Measurements from ENCODE around the gene OR6B1.
"Not testable (repeated sequence)": the region's sequence is repeated elsewhere in the genome, so short reads cannot be mapped to it uniquely, and the experiment has no call there.

The OR6B1 gene

GRCh38 chr7:144036302-144036885 is 36.3 kb downstream of the OR6B1 start:
- DNase-seq (ENCODE audit: insufficient read length, low spot score): no peak
- no peak for FAIRE-seq

DNA sequence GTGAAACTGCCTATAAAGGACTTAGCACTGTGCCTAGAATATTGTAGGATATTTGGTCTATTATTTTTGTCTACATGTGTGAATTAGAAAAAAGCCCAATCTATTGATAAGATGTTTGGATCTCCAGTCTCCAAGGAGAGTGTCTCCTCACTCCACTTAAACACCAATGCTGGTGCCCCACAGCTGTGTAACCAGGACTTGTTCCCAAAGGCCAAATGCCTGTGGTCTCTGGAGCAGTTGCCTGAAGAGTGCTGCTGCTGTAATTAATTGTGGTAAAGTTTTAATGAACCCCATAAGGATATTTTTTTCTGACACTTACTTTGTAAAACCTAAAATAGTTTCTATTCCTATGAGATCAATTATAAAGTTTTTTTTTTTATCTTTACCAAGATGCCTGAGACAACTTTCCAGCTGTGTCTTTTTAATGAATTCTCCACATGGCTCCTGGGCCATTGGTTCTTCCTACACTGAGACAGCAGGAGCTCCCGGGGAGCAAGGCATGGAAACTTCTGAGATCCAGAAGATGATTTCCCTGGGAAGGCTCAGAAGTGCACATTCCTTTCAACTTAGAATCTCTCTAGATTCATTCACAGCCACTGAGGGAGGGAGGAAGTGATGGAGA is 37.4 kb downstream of the OR6B1 start:
- DNase-seq (ENCODE audit: insufficient read length, low spot score): no peak

DNA sequence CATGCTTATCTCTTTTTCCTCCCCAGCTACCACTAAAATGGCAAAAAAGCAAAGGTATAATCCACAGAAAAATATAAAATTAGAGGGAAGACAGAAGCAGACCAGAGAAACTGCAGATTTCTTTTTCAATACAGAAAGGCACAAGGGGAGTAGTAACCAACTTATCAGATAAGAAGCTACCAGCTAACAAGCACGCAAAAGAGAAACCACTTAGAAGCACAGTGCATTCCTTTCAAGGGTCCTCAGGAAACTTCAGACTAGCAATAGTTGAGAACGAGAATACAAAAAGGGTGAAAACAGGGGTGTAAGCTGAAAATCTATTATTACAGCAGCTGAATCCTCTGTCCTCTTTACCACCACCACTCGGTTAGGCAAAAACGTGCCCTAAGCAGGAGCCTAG is 38.8 kb downstream of the OR6B1 start:
- DNase-seq (ENCODE audit: insufficient read length, low spot score): no peak
- no peak for FAIRE-seq

More for the DNA sequence above, 37.4 kb downstream of the OR6B1 start:
- FAIRE-seq: no peak

DNA sequence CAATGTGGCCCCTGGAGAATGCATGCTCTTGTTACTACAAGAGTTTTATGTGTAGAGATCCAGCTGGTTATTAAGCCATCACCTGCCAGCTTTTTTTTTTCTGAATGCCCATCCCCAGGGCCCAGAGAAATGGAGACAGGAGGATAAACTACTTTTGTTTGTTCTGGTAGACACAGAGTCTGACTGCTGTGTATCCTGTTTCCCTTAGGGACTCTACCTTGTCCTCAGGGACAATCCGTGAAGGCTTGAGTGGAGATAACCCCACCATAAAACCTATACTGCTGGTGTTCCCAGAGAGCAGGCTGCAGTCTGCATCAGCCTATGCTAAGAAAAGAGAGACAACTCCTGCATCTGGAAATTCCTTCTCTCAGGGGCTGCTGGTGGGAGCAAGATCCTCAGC is 48.5 kb downstream of the OR6B1 start, which contains the start of gene OR2A5:
Gene OR2A5, plus strand, starts transcription at position 301 of the 400 bp plus-strand sequence. CDS start 1,454 bp downstream, outside the sequence.
- DNase-seq (ENCODE audit: insufficient read length, low spot score) (no peak), FAIRE-seq (no peak)

- DNase-seq (ENCODE audit: insufficient read length, low spot score): no peak
- FAIRE-seq: no peak
Measured at GRCh38 chr7:144049491-144049890, 49.4 kb downstream of the OR6B1 start.

DNA sequence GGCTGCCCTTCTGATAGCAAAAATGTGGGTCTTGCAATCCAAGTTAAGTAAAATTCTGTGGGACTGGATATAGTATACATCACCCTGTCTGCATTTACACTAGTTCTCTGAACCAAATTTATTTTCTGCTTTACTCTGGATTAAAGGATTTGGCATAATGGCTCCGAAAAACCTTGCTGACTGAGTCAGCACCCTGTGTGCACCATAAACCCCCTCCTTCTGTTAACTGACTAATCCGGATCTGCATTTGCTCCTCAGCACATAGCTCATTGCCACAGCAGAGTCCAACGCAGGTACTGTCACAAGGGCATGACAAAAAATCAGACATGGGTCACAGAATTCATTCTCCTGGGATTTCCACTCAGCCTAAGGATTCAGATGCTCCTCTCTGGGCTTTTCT is 50.0 kb downstream of the OR6B1 start:
- no peak for FAIRE-seq
- no peak for DNase-seq (ENCODE audit: insufficient read length, low spot score)

DNA sequence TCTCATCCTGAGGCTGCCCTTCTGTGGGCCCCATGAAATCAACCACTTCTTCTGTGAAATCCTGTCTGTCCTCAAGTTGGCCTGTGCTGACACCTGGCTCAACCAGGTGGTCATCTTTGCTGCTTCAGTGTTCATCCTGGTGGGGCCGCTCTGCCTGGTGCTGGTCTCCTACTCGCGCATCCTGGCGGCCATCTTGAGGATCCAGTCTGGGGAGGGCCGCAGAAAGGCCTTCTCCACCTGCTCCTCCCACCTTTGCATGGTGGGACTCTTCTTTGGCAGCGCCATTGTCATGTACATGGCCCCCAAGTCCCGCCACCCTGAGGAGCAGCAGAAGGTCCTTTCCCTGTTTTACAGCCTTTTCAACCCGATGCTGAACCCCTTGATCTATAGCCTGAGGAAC is 50.8 kb downstream of the OR6B1 start:
- FAIRE-seq; DNase-seq (ENCODE audit: insufficient read length, low spot score): not testable (repeated sequence)

DNA sequence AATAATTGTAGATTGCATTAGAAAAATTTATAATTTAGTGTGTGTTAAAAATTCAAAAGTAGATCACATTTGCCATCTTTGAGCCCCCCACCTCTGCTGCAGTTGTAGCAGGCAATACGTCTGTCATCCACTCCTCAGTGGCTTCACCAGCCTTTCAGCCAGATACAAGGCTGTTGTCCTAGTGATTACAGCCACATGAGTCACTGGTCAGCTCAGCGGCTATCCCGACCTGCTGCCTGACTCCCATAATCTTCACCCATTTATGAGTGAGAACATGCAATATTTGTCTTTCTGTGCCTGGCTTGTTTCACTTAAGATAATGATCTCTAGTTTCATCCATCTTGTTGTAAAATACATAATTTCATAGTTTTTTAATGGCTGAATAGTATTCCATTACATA is 57.8 kb downstream of the OR6B1 start:
- no peak for FAIRE-seq
- DNase-seq (ENCODE audit: insufficient read length, low spot score): no peak

All from HTR-8/SVneo (cell line).